B cell (primary cell): ENCODE measurements around the gene SEPTIN1.
"Not testable (repeated sequence)": the region's sequence is repeated elsewhere in the genome, so short reads cannot be mapped to it uniquely, and the experiment has no call there.

Experiments used
- CTCF ChIP-seq: fragments of 200-600 bp; IDR thresholded peaks from one replicate; pipeline ENCODE4 v1.8.0; 2022; ENCODE audit warnings: antibody characterized with exemption, mild to moderate bottlenecking
- EZH2 ChIP-seq: IDR thresholded peaks from 2 replicates; pipeline ENCODE4 v1.6.1; 2012; ENCODE audit warnings: borderline replicate concordance, low read depth, mild to moderate bottlenecking, moderate library complexity, low read length; ENCODE audit not compliant: insufficient read depth, poor library complexity, severe bottlenecking

GRCh38 chr16:30338715-30339114 lies 43.6 kb downstream of the SEPTIN1 start:
- TF ChIP-seq CTCF, EZH2: not testable (repeated sequence)
